ENCODE data around the gene STPG2. TPM values are rescaled to one million over a fixed set of nuclear protein-coding genes. Genes with fewer than 3 reads are reported as not detected.

STPG2 gene
- total RNA-seq, 2 donors from 2014 or later: not detected

DNA sequence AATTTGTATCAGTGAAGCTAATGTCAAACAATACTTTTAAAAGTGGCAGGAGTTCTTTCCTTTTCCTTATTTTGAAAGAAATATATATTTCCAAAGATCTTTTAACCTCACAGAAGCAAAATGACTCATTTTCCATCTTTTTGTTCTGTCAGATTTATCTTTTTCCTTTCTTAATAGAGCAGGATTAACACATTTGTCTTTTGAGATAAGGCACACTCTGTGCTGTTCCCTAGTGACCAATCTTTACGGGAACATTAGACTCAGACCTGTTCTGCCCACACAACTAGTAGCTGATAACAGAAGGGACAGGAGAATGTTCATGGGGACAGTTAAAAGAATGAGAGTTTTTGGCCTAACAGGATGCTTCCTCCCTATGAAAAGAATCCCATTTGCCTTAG is 381.2 kb downstream of the STPG2 start:
- Histone ChIP-seq H3K27me3 (replicated peaks; ENCODE audit: insufficient read depth) (no peaks in the 10 kb centered on the region), H3K4me1 (ENCODE audit: control insufficient read depth in 1 of 2, low read depth in 2 of 2) (no peaks in the 10 kb centered on the region), H3K27ac (no peak overlapping the region), H3K36me3 (no peaks in the 10 kb centered on the region), H3K4me3 (no peak overlapping the region), H3K9me3 (no peaks in the 10 kb centered on the region)
- ATAC-seq (ENCODE audit: insufficient number of reproducible peaks, low FRiP score, low read depth) (no peak), DNase-seq (ENCODE audit: low spot score) (no peak)
- TF ChIP-seq, protein P1, sequence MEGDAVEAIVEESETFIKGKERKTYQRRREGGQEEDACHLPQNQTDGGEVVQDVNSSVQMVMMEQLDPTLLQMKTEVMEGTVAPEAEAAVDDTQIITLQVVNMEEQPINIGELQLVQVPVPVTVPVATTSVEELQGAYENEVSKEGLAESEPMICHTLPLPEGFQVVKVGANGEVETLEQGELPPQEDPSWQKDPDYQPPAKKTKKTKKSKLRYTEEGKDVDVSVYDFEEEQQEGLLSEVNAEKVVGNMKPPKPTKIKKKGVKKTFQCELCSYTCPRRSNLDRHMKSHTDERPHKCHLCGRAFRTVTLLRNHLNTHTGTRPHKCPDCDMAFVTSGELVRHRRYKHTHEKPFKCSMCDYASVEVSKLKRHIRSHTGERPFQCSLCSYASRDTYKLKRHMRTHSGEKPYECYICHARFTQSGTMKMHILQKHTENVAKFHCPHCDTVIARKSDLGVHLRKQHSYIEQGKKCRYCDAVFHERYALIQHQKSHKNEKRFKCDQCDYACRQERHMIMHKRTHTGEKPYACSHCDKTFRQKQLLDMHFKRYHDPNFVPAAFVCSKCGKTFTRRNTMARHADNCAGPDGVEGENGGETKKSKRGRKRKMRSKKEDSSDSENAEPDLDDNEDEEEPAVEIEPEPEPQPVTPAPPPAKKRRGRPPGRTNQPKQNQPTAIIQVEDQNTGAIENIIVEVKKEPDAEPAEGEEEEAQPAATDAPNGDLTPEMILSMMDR (IDR thresholded peaks at IDR 0.05): no peak

DNA sequence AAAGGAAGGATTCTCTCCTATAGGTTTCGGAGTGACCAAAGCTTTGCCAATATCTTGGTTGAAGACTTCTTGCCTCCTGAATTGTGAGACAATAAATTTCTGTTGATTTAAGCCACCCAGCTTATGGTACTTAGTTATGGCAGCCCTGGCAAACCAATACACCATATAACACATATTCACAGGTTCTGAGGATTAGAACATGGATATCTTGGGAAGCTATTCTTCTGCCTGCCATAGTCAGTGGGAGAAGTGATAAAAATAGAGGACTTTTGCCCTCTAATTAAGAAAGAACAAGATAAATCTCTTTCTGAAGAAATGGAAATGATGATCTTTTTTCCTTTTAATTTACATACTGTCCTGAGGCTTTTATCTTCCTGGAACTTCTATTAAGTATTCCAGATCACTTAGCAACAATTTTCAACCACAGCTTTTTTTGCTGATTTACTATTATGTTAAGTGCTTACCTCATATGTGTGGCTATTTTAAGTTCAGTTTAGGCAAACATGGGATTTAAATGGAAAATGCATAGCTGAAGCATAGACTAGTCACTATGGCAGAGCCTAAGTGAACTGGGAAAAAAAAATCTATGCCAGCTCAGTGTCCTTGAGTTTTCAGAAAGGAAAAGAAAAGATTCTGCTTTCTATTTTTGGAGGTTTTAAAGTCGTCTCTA is 381.7 kb downstream of the STPG2 start:
- H3K36me3 ChIP-seq: no peaks in the 10 kb centered on the region
- H3K27ac ChIP-seq: no peak overlapping the region
- H3K27me3 ChIP-seq (replicated peaks; ENCODE audit: insufficient read depth): no peaks in the 10 kb centered on the region
- TF ChIP-seq, protein P1 (IDR thresholded peaks at IDR 0.05): no peak
- ATAC-seq (ENCODE audit: insufficient number of reproducible peaks, low FRiP score, low read depth) (no peak), DNase-seq (ENCODE audit: low spot score) (no peak)
- no peaks in the 10 kb centered on the region for H3K9me3 ChIP-seq
- no peaks in the 10 kb centered on the region for H3K4me1 ChIP-seq (ENCODE audit: control insufficient read depth in 1 of 2, low read depth in 2 of 2)
- H3K4me3 ChIP-seq: no peak overlapping the region

DNA sequence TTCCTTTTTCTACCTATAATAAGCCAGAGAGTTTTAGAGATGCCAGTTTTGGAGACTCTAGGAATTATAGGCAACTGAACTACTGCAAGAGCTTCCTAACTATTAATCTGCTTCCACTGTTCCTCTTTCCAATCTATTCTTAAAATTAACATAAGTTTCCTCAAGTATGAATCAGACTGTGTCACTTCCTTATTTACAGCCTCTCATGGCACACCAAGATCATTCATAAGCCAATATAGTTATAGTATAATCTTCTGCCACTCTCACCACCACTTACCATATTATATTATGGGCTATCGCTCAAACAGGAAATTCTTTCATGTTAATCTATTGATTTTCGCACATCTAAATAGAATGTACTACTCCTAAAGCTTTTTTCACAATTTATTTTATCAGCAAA is 383.5 kb downstream of the STPG2 start:
- no peak for DNase-seq (ENCODE audit: low spot score)
- ATAC-seq (ENCODE audit: insufficient number of reproducible peaks, low FRiP score, low read depth): no peak
- no peak overlapping the region for H3K4me3 ChIP-seq
- H3K27me3 ChIP-seq (replicated peaks; ENCODE audit: insufficient read depth): no peaks in the 10 kb centered on the region
- H3K36me3 ChIP-seq: no peaks in the 10 kb centered on the region
- H3K4me1 ChIP-seq (ENCODE audit: control insufficient read depth in 1 of 2, low read depth in 2 of 2): no peaks in the 10 kb centered on the region
- TF ChIP-seq, protein P1 (IDR thresholded peaks at IDR 0.05): no peak
- H3K9me3 ChIP-seq: no peaks in the 10 kb centered on the region
- no peak overlapping the region for H3K27ac ChIP-seq

DNA sequence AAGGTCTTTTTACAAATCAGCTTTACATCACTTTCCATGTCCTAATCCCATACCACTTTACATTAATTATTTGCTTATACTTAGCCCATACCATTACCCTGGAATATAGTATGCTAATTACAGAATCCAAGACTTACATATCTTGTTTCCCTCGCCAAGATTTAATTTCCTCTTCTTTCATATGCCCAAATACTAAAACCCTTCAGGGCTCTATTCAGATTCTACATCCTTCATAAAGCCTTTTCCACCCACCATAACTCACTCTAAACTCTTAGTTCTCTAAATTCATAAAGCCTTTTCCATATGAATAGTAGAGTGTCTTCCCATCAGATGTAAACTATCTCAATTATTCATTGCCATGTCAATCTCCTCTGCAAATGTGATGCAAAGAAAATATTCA is 390.7 kb downstream of the STPG2 start:
- TF ChIP-seq, protein P1 (IDR thresholded peaks at IDR 0.05): no peak
- Histone ChIP-seq H3K27ac (no peak overlapping the region), H3K4me3 (no peak overlapping the region), H3K36me3 (no peaks in the 10 kb centered on the region), H3K27me3 (replicated peaks; ENCODE audit: insufficient read depth) (no peaks in the 10 kb centered on the region), H3K4me1 (ENCODE audit: control insufficient read depth in 1 of 2, low read depth in 2 of 2) (no peaks in the 10 kb centered on the region), H3K9me3 (no peaks in the 10 kb centered on the region)
- ATAC-seq (ENCODE audit: insufficient number of reproducible peaks, low FRiP score, low read depth) (no peak), DNase-seq (ENCODE audit: low spot score) (no peak)

DNA sequence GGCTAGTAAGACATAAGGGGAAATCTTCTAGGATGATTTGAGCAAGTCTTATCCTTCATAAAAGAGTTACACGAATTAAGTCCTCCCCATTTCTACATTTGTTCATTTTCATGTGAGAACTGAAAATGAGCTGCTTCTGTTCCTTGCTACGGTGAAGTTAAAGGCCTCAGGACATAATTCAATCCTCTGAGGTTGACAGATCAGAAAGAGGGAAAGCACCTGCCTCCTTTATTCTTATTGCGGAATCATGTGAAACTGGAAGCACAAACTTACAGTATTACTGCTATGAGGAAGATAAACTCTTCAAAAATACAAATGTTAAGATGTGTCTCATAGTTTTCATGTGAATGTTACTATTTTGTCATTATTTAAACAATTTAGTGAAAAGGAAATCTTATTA is 395.3 kb downstream of the STPG2 start:
- TF ChIP-seq, protein P1 (IDR thresholded peaks at IDR 0.05): no peak
- Histone ChIP-seq H3K27me3 (replicated peaks; ENCODE audit: insufficient read depth) (no peaks in the 10 kb centered on the region), H3K27ac (no peak overlapping the region), H3K4me3 (no peak overlapping the region), H3K4me1 (ENCODE audit: control insufficient read depth in 1 of 2, low read depth in 2 of 2) (no peaks in the 10 kb centered on the region), H3K9me3 (no peaks in the 10 kb centered on the region), H3K36me3 (no peaks in the 10 kb centered on the region)
- DNase-seq (ENCODE audit: low spot score) (no peak), ATAC-seq (ENCODE audit: insufficient number of reproducible peaks, low FRiP score, low read depth) (no peak)

Data from thoracic aorta (tissue), 2 donors.